ENCODE measurements around the gene WIPF3.
"Not testable (repeated sequence)": the region's sequence is repeated elsewhere in the genome, so short reads cannot be mapped to it uniquely, and the experiment has no call there.

GRCh38 chr7:29961611-29962010 lies 155.3 kb downstream of the WIPF3 start:
- TF ChIP-seq POLR2AphosphoS5 (IDR thresholded peaks at IDR 0.05): not testable (repeated sequence)
- TF ChIP-seq, protein P1, sequence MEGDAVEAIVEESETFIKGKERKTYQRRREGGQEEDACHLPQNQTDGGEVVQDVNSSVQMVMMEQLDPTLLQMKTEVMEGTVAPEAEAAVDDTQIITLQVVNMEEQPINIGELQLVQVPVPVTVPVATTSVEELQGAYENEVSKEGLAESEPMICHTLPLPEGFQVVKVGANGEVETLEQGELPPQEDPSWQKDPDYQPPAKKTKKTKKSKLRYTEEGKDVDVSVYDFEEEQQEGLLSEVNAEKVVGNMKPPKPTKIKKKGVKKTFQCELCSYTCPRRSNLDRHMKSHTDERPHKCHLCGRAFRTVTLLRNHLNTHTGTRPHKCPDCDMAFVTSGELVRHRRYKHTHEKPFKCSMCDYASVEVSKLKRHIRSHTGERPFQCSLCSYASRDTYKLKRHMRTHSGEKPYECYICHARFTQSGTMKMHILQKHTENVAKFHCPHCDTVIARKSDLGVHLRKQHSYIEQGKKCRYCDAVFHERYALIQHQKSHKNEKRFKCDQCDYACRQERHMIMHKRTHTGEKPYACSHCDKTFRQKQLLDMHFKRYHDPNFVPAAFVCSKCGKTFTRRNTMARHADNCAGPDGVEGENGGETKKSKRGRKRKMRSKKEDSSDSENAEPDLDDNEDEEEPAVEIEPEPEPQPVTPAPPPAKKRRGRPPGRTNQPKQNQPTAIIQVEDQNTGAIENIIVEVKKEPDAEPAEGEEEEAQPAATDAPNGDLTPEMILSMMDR (IDR thresholded peaks at IDR 0.05 in 8 of 11, conservative IDR thresholded peaks at IDR 0.05 in 3 of 11): not testable (repeated sequence)

All from spleen (tissue), 7 donors.